Naive thymus-derived CD8-positive, alpha-beta T cell (primary cell): ENCODE data around the gene THBS1. TPM values are rescaled to one million over a fixed set of nuclear protein-coding genes. Genes with fewer than 3 reads are reported as not detected.
A peak's percentile ranks its signal among the peaks of the same experiment; 100 is the strongest.

Experiments
- ATAC-seq, 2 donors: fragments of 150-1000 bp; cut with Tn5 transposase in 1 of 2; sonication (Bioruptor Pico), chemical (Tn5 transposase) in 1 of 2; 1 replicate in 1 of 2; 2 replicates in 1 of 2; pipeline ENCODE4 v1.10.0; 2021; ENCODE audit warnings: mild to moderate bottlenecking in 2 of 2, moderate library complexity in 2 of 2
- POLR2A ChIA-PET: fragments of 350-600 bp; sonication (Branson Sonifier 250); formaldehyde crosslinking; loops from one replicate; lab custom pipeline; 2021; ENCODE audit warnings: antibody characterized with exemption; lab: Charles Lee
- DNase-seq, 10 donors: peaks; one replicate each; pipeline versions ENCODE4 v3.0.0 to v3.0.0-alpha.2; 2020 to 2022
- H3K27ac Mint-ChIP-seq, 10 donors: one replicate each; pipeline ENCODE4 v1.8.0; 2020 to 2022; ENCODE audit warnings: mild to moderate bottlenecking in 10 of 10, mixed read lengths in 10 of 10, moderate library complexity in 4 of 10, inconsistent platforms in 1 of 10
- H3K27me3 Mint-ChIP-seq, 5 donors: one replicate each; pipeline ENCODE4 v1.8.0; 2021 to 2022; ENCODE audit warnings: mixed read lengths in 5 of 5
- H3K36me3 Mint-ChIP-seq, 3 donors: one replicate each; pipeline ENCODE4 v1.8.0; 2020 to 2022; ENCODE audit warnings: mixed read lengths in 3 of 3, mild to moderate bottlenecking in 2 of 3, inconsistent platforms in 1 of 3
- H3K4me1 Mint-ChIP-seq, 4 donors: one replicate each; pipeline ENCODE4 v1.8.0; 2021 to 2022; ENCODE audit warnings: mixed read lengths in 4 of 4
- H3K4me3 Mint-ChIP-seq, 10 donors: one replicate each; pipeline ENCODE4 v1.8.0; 2020 to 2022; ENCODE audit warnings: mild to moderate bottlenecking in 10 of 10, mixed read lengths in 10 of 10, moderate library complexity in 6 of 10, inconsistent platforms in 1 of 10
- H3K9me3 Mint-ChIP-seq, 9 donors: one replicate each; pipeline ENCODE4 v1.8.0; 2020 to 2022; ENCODE audit warnings: mixed read lengths in 9 of 9, mild to moderate bottlenecking in 3 of 9, inconsistent platforms in 1 of 9, moderate library complexity in 1 of 9
- polyA plus RNA-seq, 3 donors: library from polyadenylated mRNA; unstranded; fragments of 300-500 nt; fragmentation: Illumina TruSeq; gene quantifications; one replicate each; pipeline ENCODE4 v1.2.3, GENCODE V29; 2021
- total RNA-seq, 8 experiments: library from RNA in 2 of 8; stranded (reverse) in 2 of 8; gene quantifications; one replicate each; pipeline ENCODE4 v1.2.3 and lab custom pipeline; 2021 to 2026

THBS1 gene
- total and polyA plus RNA-seq, 5 experiments from 2014 or later = 0.02 to 6.5 (median 2.0) TPM; not detected in 1

DNA sequence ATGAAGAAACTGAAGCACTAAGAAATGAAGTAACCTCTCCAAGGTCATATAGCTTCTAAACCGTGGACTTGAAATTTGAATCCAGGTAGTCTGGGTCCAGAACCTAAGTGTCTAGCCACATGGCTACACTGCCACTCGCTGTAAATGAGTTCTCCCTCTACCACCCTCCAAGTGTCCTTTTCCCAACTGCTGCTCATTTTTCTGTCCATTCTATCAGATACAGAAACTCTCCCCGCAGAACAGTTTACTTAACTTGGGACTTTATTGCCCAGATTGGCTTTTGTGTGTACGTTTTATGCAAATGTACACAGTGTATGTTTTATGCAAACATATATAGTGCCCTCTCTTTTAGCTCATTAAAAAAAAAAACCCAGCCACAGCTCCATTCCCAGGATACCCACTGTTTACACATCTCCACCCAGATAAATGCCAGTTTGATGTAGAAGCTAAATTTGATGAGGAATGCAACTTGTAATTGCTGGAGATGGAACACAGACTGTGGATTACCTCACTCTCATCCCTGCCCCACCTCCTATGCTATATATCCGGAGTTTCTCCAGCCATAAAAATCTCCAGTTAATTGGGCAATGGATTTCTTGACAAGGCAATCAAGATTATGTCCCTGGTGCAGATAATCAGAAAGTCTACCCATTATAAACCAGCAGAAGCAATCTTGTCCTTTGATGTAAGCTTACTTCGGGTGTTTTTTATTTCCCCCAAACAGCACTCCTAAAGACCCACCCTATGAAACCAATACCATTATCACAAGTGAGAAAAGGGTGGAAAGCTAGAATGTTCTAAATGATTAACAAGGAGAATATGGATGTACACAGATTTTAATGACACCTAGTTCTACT is 42.0 kb downstream of the THBS1 start:
- H3K4me1 Mint-ChIP-seq = peaks cover 22 to 61% (median 36%) of the 10 kb centered on the region in 4 donors
- no peaks in the 10 kb centered on the region for H3K27me3 Mint-ChIP-seq
- H3K27ac Mint-ChIP-seq = peak overlapping the region in 5 of 10 donors; percentile 37 to 98 (median 74)
- POLR2A ChIA-PET = no interaction called here
- peaks cover 0 to 8% (median 4%) of the 10 kb centered on the region in 3 donors for H3K36me3 Mint-ChIP-seq
- H3K9me3 Mint-ChIP-seq = peaks cover 0 to 9% (median 4%) of the 10 kb centered on the region in 9 donors
- ATAC-seq (no peak), DNase-seq (no peak)
- H3K4me3 Mint-ChIP-seq = peak overlapping the region in 3 of 10 donors; percentile 20 to 43 (median 34)

DNA sequence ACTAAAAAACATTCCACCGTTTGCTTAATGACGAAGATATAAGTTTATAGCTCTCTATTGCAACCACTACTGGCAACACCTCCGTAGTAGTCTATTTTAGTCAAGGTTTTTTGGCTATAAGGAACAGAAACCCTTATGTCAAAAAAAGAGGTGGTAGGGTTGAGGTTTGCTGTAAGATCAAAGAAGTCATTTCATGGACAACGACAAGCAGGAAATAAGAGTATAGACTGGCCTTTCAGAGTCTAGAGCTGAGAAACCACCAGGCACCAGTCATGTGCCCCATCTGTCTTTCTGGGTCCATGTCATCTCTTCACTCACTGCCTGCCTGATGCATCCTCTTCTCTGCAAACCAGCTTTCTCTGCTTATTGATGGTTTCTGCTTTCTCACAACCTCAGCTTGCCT is 42.7 kb downstream of the THBS1 start:
- DNase-seq (peak in 5 of 10 donors; percentile 13 to 44 (median 22)), ATAC-seq (peak; percentile 58 to 82)
- H3K36me3 Mint-ChIP-seq = peaks cover 0 to 8% (median 4%) of the 10 kb centered on the region in 3 donors
- peak overlapping the region in 5 of 10 donors; percentile 20 to 43 (median 34) for H3K4me3 Mint-ChIP-seq
- H3K9me3 Mint-ChIP-seq = peaks cover 0 to 9% (median 4%) of the 10 kb centered on the region in 9 donors
- POLR2A ChIA-PET = interaction anchor here (0.9 kb wide), 1 partner anchor 14 kb away, joined by 4 read pairs; no protein-coding TSS in a partner anchor
- H3K27me3 Mint-ChIP-seq = no peaks in the 10 kb centered on the region
- H3K27ac Mint-ChIP-seq = peak overlapping the region in 7 of 10 donors; percentile 26 to 99 (median 90)
- H3K4me1 Mint-ChIP-seq = peaks cover 25 to 67% (median 41%) of the 10 kb centered on the region in 4 donors

DNA sequence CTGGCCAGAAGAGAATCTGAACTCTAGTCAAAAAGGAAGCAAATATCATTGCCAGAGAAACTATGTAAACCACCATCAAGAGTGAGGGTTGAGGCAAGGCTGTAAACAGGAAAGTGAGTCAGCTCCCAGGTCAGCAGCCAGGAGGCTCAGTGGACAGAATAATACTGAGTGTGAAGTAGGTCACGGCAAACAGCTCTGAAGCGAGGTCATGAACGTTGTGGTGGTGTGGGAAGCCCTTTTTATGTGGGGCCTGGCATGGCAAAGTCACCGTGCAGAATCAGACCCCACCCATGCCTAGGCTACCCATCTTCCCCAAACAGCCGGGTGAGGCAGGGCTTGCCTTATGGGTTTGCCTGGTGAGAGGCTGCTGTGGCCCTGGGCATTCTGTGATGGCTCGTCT is 43.9 kb downstream of the THBS1 start:
- peaks cover 0 to 3% (median 3%) of the 10 kb centered on the region in 3 donors for H3K36me3 Mint-ChIP-seq
- no peaks in the 10 kb centered on the region for H3K27me3 Mint-ChIP-seq
- POLR2A ChIA-PET = interaction anchor here (1.0 kb wide), 1 partner anchor 10 kb away, joined by 3 read pairs; no protein-coding TSS in a partner anchor
- H3K4me3 Mint-ChIP-seq = peak overlapping the region; percentile 20 to 78 (median 57)
- DNase-seq (peak in 6 of 10 donors; percentile 8 to 68 (median 41)), ATAC-seq (peak; percentile 40 to 76)
- peaks cover 34 to 79% (median 53%) of the 10 kb centered on the region in 4 donors for H3K4me1 Mint-ChIP-seq
- peak overlapping the region in 9 of 10 donors; percentile 26 to 99 (median 86) for H3K27ac Mint-ChIP-seq
- peaks cover 0 to 5% (median 1%) of the 10 kb centered on the region in 9 donors for H3K9me3 Mint-ChIP-seq

DNA sequence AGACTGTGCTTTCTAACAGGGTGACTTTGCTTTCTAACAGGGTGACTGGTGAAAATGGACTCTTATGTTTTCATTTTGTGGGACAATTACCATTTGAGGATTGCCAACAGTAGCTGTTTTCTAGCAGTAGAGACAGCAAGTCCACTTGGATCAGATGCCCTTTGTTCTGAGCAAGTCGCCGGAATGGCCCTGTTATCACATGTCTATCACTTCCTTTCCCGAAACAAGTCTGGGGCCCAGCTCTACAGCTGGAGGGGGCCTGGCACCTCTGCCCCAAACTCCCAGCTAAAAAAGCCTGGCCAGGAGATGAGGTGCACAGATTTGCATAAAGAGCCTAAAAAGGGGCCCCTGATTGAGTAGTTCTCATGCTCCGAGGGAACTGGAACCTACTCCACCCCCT is 44.6 kb downstream of the THBS1 start:
- ATAC-seq (no peak), DNase-seq (no peak)
- peak overlapping the region in 7 of 10 donors; percentile 26 to 99 (median 93) for H3K27ac Mint-ChIP-seq
- peaks cover 37 to 86% (median 59%) of the 10 kb centered on the region in 4 donors for H3K4me1 Mint-ChIP-seq
- no peaks in the 10 kb centered on the region for H3K36me3 Mint-ChIP-seq
- no peaks in the 10 kb centered on the region for H3K9me3 Mint-ChIP-seq
- no peaks in the 10 kb centered on the region for H3K27me3 Mint-ChIP-seq
- POLR2A ChIA-PET = interaction anchor here (1.0 kb wide), 1 partner anchor 9 kb away, joined by 3 read pairs; no protein-coding TSS in a partner anchor
- H3K4me3 Mint-ChIP-seq = peak overlapping the region in 6 of 10 donors; percentile 44 to 78 (median 66)

DNA sequence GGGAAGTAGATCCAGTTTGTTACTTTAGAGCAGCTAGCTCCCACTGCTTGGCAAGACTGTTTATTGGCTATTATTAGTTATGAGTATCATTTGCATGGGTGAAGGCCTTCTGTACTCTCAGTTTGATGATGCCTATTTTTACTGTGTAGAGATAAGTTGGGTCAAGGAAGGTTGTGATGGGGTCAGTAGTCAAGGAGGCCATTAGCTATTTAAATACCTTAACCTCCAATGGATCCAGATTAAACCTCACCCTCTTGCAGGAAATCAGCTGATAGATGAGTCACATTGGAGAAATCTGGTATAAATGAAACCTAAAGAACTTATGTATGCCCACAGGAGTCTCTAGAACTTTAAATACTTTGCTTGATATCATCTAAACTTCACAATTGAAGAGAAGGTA is 45.0 kb downstream of the THBS1 start:
- H3K36me3 Mint-ChIP-seq = no peaks in the 10 kb centered on the region
- H3K4me3 Mint-ChIP-seq = peak overlapping the region in 1 of 10 donors; percentile 17
- H3K27ac Mint-ChIP-seq = peak overlapping the region in 6 of 10 donors; percentile 30 to 99 (median 66)
- ATAC-seq = no peak
- POLR2A ChIA-PET = no interaction called here
- DNase-seq = no peak
- H3K27me3 Mint-ChIP-seq = no peaks in the 10 kb centered on the region
- H3K9me3 Mint-ChIP-seq = no peaks in the 10 kb centered on the region
- peaks cover 37 to 89% (median 59%) of the 10 kb centered on the region in 4 donors for H3K4me1 Mint-ChIP-seq

DNA sequence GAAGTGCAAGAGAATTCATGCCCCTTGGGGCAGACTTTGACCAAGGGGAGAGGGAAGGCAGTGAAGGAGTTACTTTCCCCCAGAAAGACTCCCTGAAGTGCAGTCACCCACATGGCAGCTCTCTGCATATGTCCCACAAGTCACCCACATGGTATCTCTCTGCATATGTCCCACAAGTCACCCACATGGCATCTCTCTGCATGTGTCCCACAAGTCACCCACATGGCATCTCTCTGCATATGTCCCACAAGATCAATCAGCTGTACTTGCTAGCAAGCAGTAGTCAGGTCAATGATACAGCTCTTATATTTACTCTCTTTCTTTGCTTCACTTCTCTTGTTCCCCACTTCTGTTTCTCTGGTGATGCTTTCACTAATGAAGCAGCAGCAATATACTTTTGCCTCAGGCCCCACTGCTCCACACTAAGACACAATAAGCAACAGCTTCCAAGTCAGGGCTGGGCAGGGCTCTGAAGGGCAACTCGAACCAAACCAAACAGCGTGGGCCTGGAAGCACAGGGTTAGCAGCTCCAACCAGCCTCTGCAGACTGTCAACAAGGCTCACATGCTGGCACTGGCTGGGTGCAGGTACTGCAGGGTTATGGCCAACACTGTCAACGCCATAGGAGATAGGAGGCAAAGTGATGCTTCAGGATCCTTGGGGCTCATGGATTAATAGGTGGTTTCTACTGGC is 46.7 kb downstream of the THBS1 start:
- Mint-ChIP-seq H3K4me3 (peak overlapping the region in 3 of 10 donors; percentile 9 to 46 (median 23)), H3K27ac (peak overlapping the region in 8 of 10 donors; percentile 5 to 93 (median 58)), H3K27me3 (no peaks in the 10 kb centered on the region), H3K9me3 (peaks cover 0 to 3% (median 0%) of the 10 kb centered on the region in 9 donors), H3K4me1 (peaks cover 37 to 85% (median 61%) of the 10 kb centered on the region in 4 donors), H3K36me3 (no peaks in the 10 kb centered on the region)
- DNase-seq (no peak), ATAC-seq (no peak)
- POLR2A ChIA-PET = interaction anchor here (0.8 kb wide), 1 partner anchor 19 kb away, joined by 3 read pairs; no protein-coding TSS in a partner anchor

DNA sequence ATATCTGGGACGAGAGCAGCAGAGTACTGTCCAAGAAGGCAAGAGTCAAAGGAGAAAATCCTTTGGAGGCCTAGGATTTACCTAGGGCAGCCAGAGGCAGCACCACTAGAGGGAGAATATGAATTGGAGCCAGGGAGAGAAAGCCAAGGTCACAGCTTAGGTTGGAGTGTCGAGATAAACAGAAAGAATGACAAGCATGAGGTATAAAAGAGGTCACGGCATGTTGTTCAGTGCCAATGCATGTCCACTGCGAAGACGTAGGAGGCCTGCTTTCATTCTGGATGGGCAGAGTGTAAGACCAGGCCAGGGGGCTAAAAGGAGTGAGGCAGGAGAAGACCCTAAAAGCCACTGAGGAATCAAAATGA is 47.2 kb downstream of the THBS1 start:
- DNase-seq (no peak), ATAC-seq (no peak)
- peaks cover 34 to 80% (median 56%) of the 10 kb centered on the region in 4 donors for H3K4me1 Mint-ChIP-seq
- H3K9me3 Mint-ChIP-seq = peaks cover 0 to 3% (median 0%) of the 10 kb centered on the region in 9 donors
- POLR2A ChIA-PET = interaction anchor here (0.8 kb wide), 1 partner anchor 20 kb away, joined by 3 read pairs; no protein-coding TSS in a partner anchor
- peak overlapping the region in 3 of 10 donors; percentile 3 to 46 (median 9) for H3K4me3 Mint-ChIP-seq
- H3K27me3 Mint-ChIP-seq = no peaks in the 10 kb centered on the region
- peak overlapping the region in 8 of 10 donors; percentile 1 to 93 (median 64) for H3K27ac Mint-ChIP-seq
- H3K36me3 Mint-ChIP-seq = no peaks in the 10 kb centered on the region

DNA sequence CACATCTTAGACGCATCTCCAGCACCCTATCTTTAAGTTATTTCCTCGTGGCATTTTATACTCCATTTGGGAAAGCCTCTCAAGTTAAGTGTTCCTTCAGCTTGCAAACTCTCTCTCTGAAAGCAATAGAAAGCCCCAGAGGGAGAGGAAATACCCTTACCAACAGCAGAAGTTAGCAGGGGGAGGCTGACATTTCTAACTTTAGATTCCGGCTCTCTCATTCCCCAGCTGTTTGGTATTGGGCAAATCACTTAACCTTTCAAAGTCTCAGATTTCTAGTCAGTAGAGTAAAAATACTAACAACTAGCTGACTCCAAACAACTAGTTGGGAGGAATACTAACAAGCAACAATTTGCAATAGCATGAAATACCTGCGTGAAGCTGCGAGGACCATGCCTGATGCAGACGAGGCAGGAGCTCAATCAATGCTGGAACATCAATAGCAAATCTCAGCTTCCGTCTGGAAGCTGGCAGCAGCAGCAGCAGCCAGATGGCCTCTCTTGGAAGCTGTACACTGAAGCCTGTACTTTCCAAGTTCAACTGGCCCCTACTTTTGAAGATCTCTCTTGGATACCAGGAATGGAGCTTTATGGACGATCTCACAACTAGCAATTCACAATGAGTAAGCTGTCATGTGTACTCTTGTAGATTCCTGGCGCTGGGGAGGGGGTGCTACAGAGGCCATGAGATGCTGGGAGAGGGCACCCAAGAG is 47.8 kb downstream of the THBS1 start:
- H3K27ac Mint-ChIP-seq = peak overlapping the region; percentile 31 to 96 (median 83)
- DNase-seq = no peak
- no peak for ATAC-seq
- no peaks in the 10 kb centered on the region for H3K27me3 Mint-ChIP-seq
- H3K36me3 Mint-ChIP-seq = no peaks in the 10 kb centered on the region
- peak overlapping the region in 8 of 10 donors; percentile 1 to 62 (median 41) for H3K4me3 Mint-ChIP-seq
- peaks cover 30 to 74% (median 50%) of the 10 kb centered on the region in 4 donors for H3K4me1 Mint-ChIP-seq
- POLR2A ChIA-PET = no interaction called here
- H3K9me3 Mint-ChIP-seq = peaks cover 0 to 3% (median 0%) of the 10 kb centered on the region in 9 donors

DNA sequence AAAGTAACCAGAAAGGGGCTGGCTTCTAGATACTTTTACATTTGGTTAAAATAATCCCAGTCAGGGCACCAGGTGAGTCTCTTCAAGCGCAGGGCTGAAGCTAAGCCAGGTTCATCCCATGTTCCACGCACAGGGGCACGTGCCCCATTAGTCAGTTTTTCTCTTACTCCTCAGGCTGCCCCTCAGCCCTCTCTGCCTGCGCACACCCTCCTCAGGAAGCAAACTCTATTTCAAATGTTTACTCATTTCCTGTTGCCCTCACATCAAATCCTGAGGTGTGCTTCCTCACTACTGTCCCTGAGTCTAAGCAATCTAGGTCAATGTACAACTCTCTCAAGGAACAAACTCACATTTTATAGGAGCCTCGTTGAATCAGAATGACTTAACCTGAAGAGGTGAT is 48.5 kb downstream of the THBS1 start:
- DNase-seq (peak in 6 of 10 donors; percentile 3 to 46 (median 40)), ATAC-seq (peak; percentile 74 to 83)
- Mint-ChIP-seq H3K36me3 (no peaks in the 10 kb centered on the region), H3K27ac (peak overlapping the region; percentile 31 to 96 (median 83)), H3K4me3 (peak overlapping the region; percentile 1 to 62 (median 34)), H3K9me3 (peaks cover 0 to 3% (median 0%) of the 10 kb centered on the region in 9 donors), H3K4me1 (peaks cover 25 to 67% (median 44%) of the 10 kb centered on the region in 4 donors), H3K27me3 (no peaks in the 10 kb centered on the region)
- POLR2A ChIA-PET = no interaction called here

DNA sequence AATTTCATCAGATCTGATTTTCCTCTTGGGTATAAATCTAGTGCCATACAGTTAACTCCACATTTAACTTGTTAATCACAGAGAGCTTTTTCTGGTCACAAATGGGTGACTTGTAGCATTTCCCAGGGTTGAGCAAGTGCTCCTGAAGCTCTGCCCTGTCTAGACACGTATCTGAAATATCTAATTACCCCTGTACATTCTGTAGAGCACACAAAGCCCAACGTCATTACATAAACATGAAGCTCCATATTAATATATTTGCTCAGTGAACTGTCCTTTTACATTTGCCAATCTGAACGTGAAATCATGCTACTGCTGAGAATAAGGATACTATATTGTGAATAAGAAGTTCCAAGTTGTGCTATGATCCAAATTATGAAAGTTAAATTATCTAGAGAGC is 49.0 kb downstream of the THBS1 start:
- POLR2A ChIA-PET = no interaction called here
- Mint-ChIP-seq H3K4me1 (peaks cover 20 to 62% (median 38%) of the 10 kb centered on the region in 4 donors), H3K9me3 (peaks cover 0 to 3% (median 0%) of the 10 kb centered on the region in 9 donors), H3K27ac (peak overlapping the region in 9 of 10 donors; percentile 31 to 96 (median 82)), H3K4me3 (peak overlapping the region in 2 of 10 donors; percentile 31 to 38), H3K36me3 (no peaks in the 10 kb centered on the region), H3K27me3 (no peaks in the 10 kb centered on the region)
- peak in 1 of 10 donors; percentile 4 for DNase-seq
- ATAC-seq = no peak

DNA sequence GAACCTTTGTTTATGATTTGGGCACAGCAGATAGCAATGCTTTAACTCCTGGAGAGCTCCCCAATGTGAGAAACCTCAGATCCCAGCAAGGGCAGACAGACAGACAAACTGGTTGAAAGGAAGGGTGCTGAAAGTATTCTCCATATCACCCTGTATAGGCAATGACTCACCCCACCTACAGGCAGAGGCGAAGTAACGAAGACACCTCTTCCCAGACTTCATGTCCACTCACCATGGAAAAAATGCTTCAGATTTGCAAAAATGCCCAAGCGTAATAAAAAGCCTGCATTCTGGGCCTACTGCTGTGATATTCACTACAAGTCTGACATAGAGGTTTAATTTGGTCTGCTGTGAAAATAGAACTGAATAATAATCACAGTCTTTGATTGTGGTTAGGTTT is 50.5 kb downstream of the THBS1 start:
- H3K27ac Mint-ChIP-seq = peak overlapping the region in 5 of 10 donors; percentile 1 to 93 (median 37)
- no peaks in the 10 kb centered on the region for H3K36me3 Mint-ChIP-seq
- no peak for DNase-seq
- ATAC-seq = no peak
- peaks cover 0 to 4% (median 2%) of the 10 kb centered on the region in 5 donors for H3K27me3 Mint-ChIP-seq
- H3K9me3 Mint-ChIP-seq = peaks cover 0 to 7% (median 0%) of the 10 kb centered on the region in 9 donors
- peaks cover 16 to 47% (median 29%) of the 10 kb centered on the region in 4 donors for H3K4me1 Mint-ChIP-seq
- POLR2A ChIA-PET = interaction anchor here (0.6 kb wide), 1 partner anchor 17 kb away, joined by 3 read pairs; no protein-coding TSS in a partner anchor
- peak overlapping the region in 1 of 10 donors; percentile 9 for H3K4me3 Mint-ChIP-seq
